ENCODE measurements around the gene TMEM270. TPM values are rescaled to one million over a fixed set of nuclear protein-coding genes. Genes with fewer than 3 reads are reported as not detected.

Gene TMEM270
- total and polyA plus RNA-seq, 2 of the 4 experiments (the other 2 are of a cell fraction): 0.17 TPM; not detected in 1

DNA sequence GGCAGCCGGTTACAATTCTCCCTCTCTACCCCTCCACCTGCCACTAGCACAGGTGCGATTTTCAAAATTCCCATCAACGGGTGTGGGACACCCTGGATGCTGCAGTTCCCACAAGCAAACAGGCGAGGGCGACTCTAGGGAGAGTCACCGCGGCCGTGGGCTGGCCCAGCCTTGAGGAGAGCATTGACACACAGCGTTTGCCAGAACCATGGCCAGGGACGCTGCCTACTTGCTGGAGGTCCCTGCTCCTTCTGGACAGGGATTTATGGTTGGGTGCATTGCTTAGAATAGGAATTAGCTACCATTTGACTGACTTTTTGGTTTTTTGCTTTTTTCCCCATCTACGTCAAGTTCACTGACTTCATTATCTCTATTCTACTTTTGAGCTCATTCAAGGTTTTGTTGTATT lies 49.2 kb upstream of the TMEM270 start:
- in situ Hi-C loops (cut with MboI; ENCODE audit: low sequenced_read_pairs): no loop called here

More for the DNA sequence above, 49.2 kb upstream of the TMEM270 start:
- ATAC-seq (ENCODE audit: low read depth): peak; percentile 93
- TF ChIP-seq MAZ (IDR thresholded peaks at IDR 0.05; ENCODE audit: borderline replicate concordance, low read depth, low read length): no peak
- no peak for TF ChIP-seq MXI1 (IDR thresholded peaks at IDR 0.05; ENCODE audit: borderline replicate concordance, low read depth, low read length)
- no peak for TF ChIP-seq BHLHE40 (IDR thresholded peaks at IDR 0.05; ENCODE audit: low read depth, low read length)
- peak; percentile 57 for TF ChIP-seq RCOR1 (IDR thresholded peaks at IDR 0.05; ENCODE audit: insufficient replicate concordance, low read length)
- TF ChIP-seq CHD1 (IDR thresholded peaks at IDR 0.05; ENCODE audit: low read depth, low read length): no peak
- TF ChIP-seq CEBPB (IDR thresholded peaks at IDR 0.05; ENCODE audit: low read depth, low read length): no peak
- TF ChIP-seq SMC3 (IDR thresholded peaks at IDR 0.05; ENCODE audit: low read depth, low read length): peak; percentile 86
- TF ChIP-seq POLR2A (IDR thresholded peaks at IDR 0.05; ENCODE audit: low read depth, low read length): no peak
- no peak for TF ChIP-seq MAFK (IDR thresholded peaks at IDR 0.05; ENCODE audit: low read depth, low read length)
- TF ChIP-seq, protein P1, sequence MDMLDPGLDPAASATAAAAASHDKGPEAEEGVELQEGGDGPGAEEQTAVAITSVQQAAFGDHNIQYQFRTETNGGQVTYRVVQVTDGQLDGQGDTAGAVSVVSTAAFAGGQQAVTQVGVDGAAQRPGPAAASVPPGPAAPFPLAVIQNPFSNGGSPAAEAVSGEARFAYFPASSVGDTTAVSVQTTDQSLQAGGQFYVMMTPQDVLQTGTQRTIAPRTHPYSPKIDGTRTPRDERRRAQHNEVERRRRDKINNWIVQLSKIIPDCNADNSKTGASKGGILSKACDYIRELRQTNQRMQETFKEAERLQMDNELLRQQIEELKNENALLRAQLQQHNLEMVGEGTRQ (IDR thresholded peaks at IDR 0.05; ENCODE audit: low read depth, low read length): no peak
- TF ChIP-seq RFX5 (IDR thresholded peaks at IDR 0.05; ENCODE audit: low read depth, low read length): no peak
- TF ChIP-seq NFE2L2 (IDR thresholded peaks at IDR 0.05; ENCODE audit: low read depth, low read length): no peak
- TF ChIP-seq, protein P2, sequence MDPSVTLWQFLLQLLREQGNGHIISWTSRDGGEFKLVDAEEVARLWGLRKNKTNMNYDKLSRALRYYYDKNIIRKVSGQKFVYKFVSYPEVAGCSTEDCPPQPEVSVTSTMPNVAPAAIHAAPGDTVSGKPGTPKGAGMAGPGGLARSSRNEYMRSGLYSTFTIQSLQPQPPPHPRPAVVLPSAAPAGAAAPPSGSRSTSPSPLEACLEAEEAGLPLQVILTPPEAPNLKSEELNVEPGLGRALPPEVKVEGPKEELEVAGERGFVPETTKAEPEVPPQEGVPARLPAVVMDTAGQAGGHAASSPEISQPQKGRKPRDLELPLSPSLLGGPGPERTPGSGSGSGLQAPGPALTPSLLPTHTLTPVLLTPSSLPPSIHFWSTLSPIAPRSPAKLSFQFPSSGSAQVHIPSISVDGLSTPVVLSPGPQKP (IDR thresholded peaks at IDR 0.05; ENCODE audit: borderline replicate concordance, low read depth, low read length): no peak
- TF ChIP-seq, protein P3, sequence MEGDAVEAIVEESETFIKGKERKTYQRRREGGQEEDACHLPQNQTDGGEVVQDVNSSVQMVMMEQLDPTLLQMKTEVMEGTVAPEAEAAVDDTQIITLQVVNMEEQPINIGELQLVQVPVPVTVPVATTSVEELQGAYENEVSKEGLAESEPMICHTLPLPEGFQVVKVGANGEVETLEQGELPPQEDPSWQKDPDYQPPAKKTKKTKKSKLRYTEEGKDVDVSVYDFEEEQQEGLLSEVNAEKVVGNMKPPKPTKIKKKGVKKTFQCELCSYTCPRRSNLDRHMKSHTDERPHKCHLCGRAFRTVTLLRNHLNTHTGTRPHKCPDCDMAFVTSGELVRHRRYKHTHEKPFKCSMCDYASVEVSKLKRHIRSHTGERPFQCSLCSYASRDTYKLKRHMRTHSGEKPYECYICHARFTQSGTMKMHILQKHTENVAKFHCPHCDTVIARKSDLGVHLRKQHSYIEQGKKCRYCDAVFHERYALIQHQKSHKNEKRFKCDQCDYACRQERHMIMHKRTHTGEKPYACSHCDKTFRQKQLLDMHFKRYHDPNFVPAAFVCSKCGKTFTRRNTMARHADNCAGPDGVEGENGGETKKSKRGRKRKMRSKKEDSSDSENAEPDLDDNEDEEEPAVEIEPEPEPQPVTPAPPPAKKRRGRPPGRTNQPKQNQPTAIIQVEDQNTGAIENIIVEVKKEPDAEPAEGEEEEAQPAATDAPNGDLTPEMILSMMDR (conservative IDR thresholded peaks at IDR 0.05; ENCODE audit: low read depth, low read length): peak; percentile 71
- no peak for TF ChIP-seq FOS (IDR thresholded peaks at IDR 0.05; ENCODE audit: low read depth, low read length)
- peak; percentile 81 for TF ChIP-seq RAD21 (IDR thresholded peaks at IDR 0.05; ENCODE audit: low read length)
- no peaks in the 10 kb centered on the region for H4K20me1 ChIP-seq (ENCODE audit: insufficient read depth, low read length)
- H3K4me2 ChIP-seq (ENCODE audit: low read depth, low read length): no peak overlapping the region
- no peak overlapping the region for H4K5ac ChIP-seq (ENCODE audit: low read depth, low read length)
- no peak overlapping the region for H3K27ac ChIP-seq (ENCODE audit: insufficient read depth, low read length)
- H3K9me1 ChIP-seq (ENCODE audit: insufficient read depth, low read length): no peaks in the 10 kb centered on the region
- H3K79me1 ChIP-seq (ENCODE audit: low read depth in 1 of 2, low read length in 2 of 2): no peaks in the 10 kb centered on the region
- no peaks in the 10 kb centered on the region for H3K36me3 ChIP-seq (ENCODE audit: control insufficient read depth, insufficient read depth, low read length)
- 0 out of 2 replicates have a peak, but pooled peaks cover 2% of the 10 kb centered on the region for H3K4me1 ChIP-seq (ENCODE audit: control insufficient read depth, insufficient read depth, low read length)
- no TSS peak for BruUV-seq (replicated peaks)
- H3K56ac ChIP-seq (ENCODE audit: extremely low read depth, insufficient read depth, low read length): no peak overlapping the region
- H3K4ac ChIP-seq (ENCODE audit: low read depth, low read length): no peak overlapping the region
- no peak overlapping the region for H3K4me3 ChIP-seq (ENCODE audit: insufficient read depth, low read depth, low read length)
- no peaks in the 10 kb centered on the region for H3K9me3 ChIP-seq (ENCODE audit: control insufficient read depth, insufficient read depth, low read length)
- peak overlapping the region; percentile 40 for H2AFZ ChIP-seq (replicated peaks; ENCODE audit: low read length, poor library complexity)
- peak overlapping the region; percentile 47; the same call in 1 of the 2 replicates for H2BK120ac ChIP-seq (ENCODE audit: low read depth, low read length)
- no peaks in the 10 kb centered on the region for H3K27me3 ChIP-seq (ENCODE audit: control insufficient read depth, insufficient read depth, low read length)
- ChIA-PET CTCF (interaction anchor here (0.6 to 2.2 kb wide), 5 partner anchors 10 to 304 kb away, joined by 3 to 10 read pairs (median 4); partner anchors contain the start of gene METTL27), POLR2A (ENCODE audit: unreplicated experiment) (no interaction called here)
- no peak overlapping the region for H3K18ac ChIP-seq (ENCODE audit: low read depth, low read length)
- DNase-seq: peak; percentile 41
- no peak overlapping the region for H3K23ac ChIP-seq (ENCODE audit: low read depth, low read length)
- H3K9ac ChIP-seq (ENCODE audit: low read depth, low read length): no peak overlapping the region
- intact Hi-C loops (cut with micrococcal nuclease) (loop anchor here (1.0 kb wide), 1 partner anchor 44 kb away; no protein-coding TSS in a partner anchor), dilution Hi-C loops (cut with HindIII; ENCODE audit: low sequenced_read_pairs, unreplicated experiment) (no loop called here)
- H4K91ac ChIP-seq (ENCODE audit: insufficient read depth, low read depth, low read length): no peak overlapping the region
- no peak overlapping the region for H2AK5ac ChIP-seq (ENCODE audit: low read depth, low read length)
- H2BK15ac ChIP-seq (ENCODE audit: low read depth, low read length): no peak overlapping the region
- peak overlapping the region; percentile 72 for H2AK9ac ChIP-seq (replicated peaks; ENCODE audit: low read depth, low read length, poor library complexity)
- WGBS, 2 experiments (ENCODE audit: extremely low coverage in 2 of 2, insufficient read length in 1 of 2): 7% methylated on average over 6 of the region's 11 CpGs; no CpG with 5 or more reads in 1 of the 2 experiments
- no peak overlapping the region for H4K8ac ChIP-seq (ENCODE audit: low read depth in 2 of 2, low read length in 2 of 2)
- no peak overlapping the region for H2BK5ac ChIP-seq (ENCODE audit: low read depth, low read length, poor library complexity, severe bottlenecking)
- no peak overlapping the region for H2BK20ac ChIP-seq (ENCODE audit: low read depth, low read length)
- H3K14ac ChIP-seq (replicated peaks; ENCODE audit: low read depth, low read length): no peak overlapping the region
